Heart right ventricle (tissue), 16 donors: ENCODE results near the gene ZFP64. TPM values are rescaled to one million over a fixed set of nuclear protein-coding genes. Genes with fewer than 3 reads are reported as not detected.

Experiments used
- ATAC-seq, 8 donors: fragments of 200-7000 bp; cut with Tn5 transposase; one replicate each; pipeline ENCODE4 v1.9.1; 2020; ENCODE audit warnings: mild to moderate bottlenecking in 8 of 8, moderate library complexity in 8 of 8, moderate number of reproducible peaks in 1 of 8
- DNase-seq, 2 donors: peaks; one replicate each; pipeline ENCODE4 v3.0.0-alpha.2; 2020
- H3K27ac ChIP-seq, 10 donors: fragments of 200-600 bp; sonication (generic) in 2 of 10; one replicate each; pipeline versions ENCODE4 v1.5.0 to v1.8.0; 2020 to 2022; ENCODE audit warnings: mild to moderate bottlenecking in 3 of 10
- H3K27me3 ChIP-seq, 7 donors: fragments of 200-600 bp; one replicate each; pipeline ENCODE4 v1.8.0; 2021 to 2022; ENCODE audit warnings: mild to moderate bottlenecking in 2 of 7
- H3K36me3 ChIP-seq, 9 donors: fragments of 200-600 bp; sonication (generic) in 1 of 9; one replicate each; pipeline versions ENCODE4 v1.5.0 to v1.8.0; 2020 to 2022; ENCODE audit warnings: mild to moderate bottlenecking in 2 of 9
- H3K4me1 ChIP-seq, 9 donors: fragments of 200-600 bp; sonication (generic) in 1 of 9; one replicate each; pipeline versions ENCODE4 v1.5.0 to v1.8.0; 2020 to 2022; ENCODE audit warnings: mild to moderate bottlenecking in 4 of 9
- H3K4me3 ChIP-seq, 10 donors: fragments of 200-600 bp; sonication (generic) in 2 of 10; one replicate each; pipeline versions ENCODE4 v1.5.0 to v1.8.0; 2020 to 2022; ENCODE audit warnings: mild to moderate bottlenecking in 7 of 10, moderate library complexity in 2 of 10
- H3K9me3 ChIP-seq, 11 donors: fragments of 200-600 bp in 10 of 11; sonication (generic) in 2 of 11; one replicate each; pipeline versions ENCODE4 v1.5.0 to v1.8.0; 2013 to 2022; ENCODE audit warnings: mild to moderate bottlenecking in 2 of 11, control low read depth in 1 of 11, moderate library complexity in 1 of 11
- CTCF ChIP-seq, 9 donors: fragments of 200-600 bp; sonication (generic) in 2 of 9; IDR thresholded peaks; one replicate each; pipeline versions ENCODE4 v1.5.0 to v1.8.0; 2021 to 2022; ENCODE audit warnings: antibody characterized with exemption in 9 of 9, mild to moderate bottlenecking in 5 of 9, moderate library complexity in 1 of 9
- WGBS, 2 donors: extraction: QIAGEN DNeasy Blood & Tissue Kit; methylation state at CpG; one replicate each; pipeline ENCODE4 v1.1.7; 2013; ENCODE audit warnings: inconsistent platforms in 1 of 2; 5-methylcytosine and 5-hydroxymethylcytosine counted together
- intact Hi-C, 10 donors: fragments of 100-400 bp; cut with DNase I; formaldehyde crosslinking; loops; one replicate each; pipeline versions ENCODE4 v1.11.1 to v1.14.2; 2022
- polyA plus RNA-seq, 2 donors: library from polyadenylated mRNA; stranded (reverse); fragments of 200-250 nt; gene quantifications; one replicate each; pipeline ENCODE4 v1.2.3, GENCODE V29; 2013
- total RNA-seq, 10 donors: library from RNA; stranded (reverse); fragmentation: NEBNext Ultra II Directional in 3 of 10; extraction: Animal tissue kit (Norgen Biotek cat#: 25700) in 3 of 10; gene quantifications; one replicate each; pipeline versions ENCODE4 v1.2.1 to v1.2.4, GENCODE V29; 2021 to 2023
- donor health status: Arrhythmogenic right ventricular cardiomyopathy.
- donor health status: ischemic (EF 13 %, LVEDD 7.1; RV severe dilation, severe dysfunction).
- donor health status: healthy with polysubstance abuse.
- donor health status: DM: no; HTN: yes; CAD: no.
- donor health status: DM: no; HTN: no; CAD: no.
- donor health status: ischemic (EF 25% LVEDD 6.9; RV normal size, moderate dysfunction).
- donor health status: ischemic (EF 25% LVEDD 5.7; RV mildly dilated, moderate dysfunction).
- donor health status: healthy.
- donor health status: DM: yes; HTN: yes; CAD: no.
- donor health status: Ischemic cardiomyopathy.
- donor health status: ischemic (EF 35%, LVEDD 5.7; RV mildly dilated, moderate dysfunction).
- donor health status: nonischemic (EF 11% LVEDD 7.7; RV severe dilation, severe dysfunction).
- donor health status: DM: yes; HTN: yes; CAD: no.
- donor health status: PGD.
- donor health status: ischemic (EF 29% LVEDD 5.4; RV normal size, mild dysfunction).
- donor health status: nonischemic (EF 23%, LVEDD 6.1; RV moderate dilation, normal function).

ZFP64 gene
- total and polyA plus RNA-seq, 12 donors, result 2.0 to 10.6 (median 8.0) TPM

- no peak overlapping the region for H3K27ac ChIP-seq
- peaks cover 0 to 28% (median 5%) of the 10 kb centered on the region in 11 donors for H3K9me3 ChIP-seq
- H3K4me1 ChIP-seq, result no peaks in the 10 kb centered on the region
- DNase-seq (no peak), ATAC-seq (no peak)
- no peaks in the 10 kb centered on the region for H3K36me3 ChIP-seq
- no peak overlapping the region for H3K4me3 ChIP-seq
- peaks cover 0 to 6% (median 0%) of the 10 kb centered on the region in 7 donors for H3K27me3 ChIP-seq
- 24 to 27% methylated on average over 4 of the region's 4 CpGs for WGBS, 2 donors
- TF ChIP-seq CTCF (IDR thresholded peaks at IDR 0.05), result no peak
- intact Hi-C loops, result no loop called here
Measured at GRCh38 chr20:52209154-52209571, 17.6 kb upstream of the ZFP64 start.

GRCh38 chr20:52207020-52207810 lies 15.6 kb upstream of the ZFP64 start:
- no peak for ATAC-seq
- intact Hi-C loops, result no loop called here
- 91 to 94% methylated on average over 3 of the region's 3 CpGs for WGBS, 2 donors
- Histone ChIP-seq H3K27ac (no peak overlapping the region), H3K9me3 (peaks cover 0 to 19% (median 0%) of the 10 kb centered on the region in 11 donors), H3K4me3 (no peak overlapping the region), H3K4me1 (no peaks in the 10 kb centered on the region), H3K27me3 (peaks cover 0 to 6% (median 0%) of the 10 kb centered on the region in 7 donors), H3K36me3 (no peaks in the 10 kb centered on the region)
- TF ChIP-seq CTCF (IDR thresholded peaks at IDR 0.05), result no peak
- DNase-seq, result no peak

GRCh38 chr20:52204136-52204535 lies 12.6 kb upstream of the ZFP64 start:
- Histone ChIP-seq H3K27me3 (peaks cover 0 to 6% (median 0%) of the 10 kb centered on the region in 7 donors), H3K4me3 (no peak overlapping the region), H3K27ac (no peak overlapping the region), H3K9me3 (peaks cover 0 to 2% (median 0%) of the 10 kb centered on the region in 11 donors), H3K36me3 (no peaks in the 10 kb centered on the region), H3K4me1 (no peaks in the 10 kb centered on the region)
- intact Hi-C loops, result no loop called here
- no peak for TF ChIP-seq CTCF (IDR thresholded peaks at IDR 0.05)
- DNase-seq (no peak), ATAC-seq (no peak)
- WGBS, 2 donors, result 94 to 95% methylated on average over 5 of the region's 5 CpGs

- Histone ChIP-seq H3K27ac (no peak overlapping the region), H3K4me1 (no peaks in the 10 kb centered on the region), H3K27me3 (no peaks in the 10 kb centered on the region), H3K4me3 (no peak overlapping the region), H3K36me3 (no peaks in the 10 kb centered on the region), H3K9me3 (peaks cover 0 to 2% (median 0%) of the 10 kb centered on the region in 11 donors)
- DNase-seq (no peak), ATAC-seq (no peak)
- no peak for TF ChIP-seq CTCF (IDR thresholded peaks at IDR 0.05)
- WGBS, 2 donors, result 99% methylated on average over 2 of the region's 2 CpGs
- intact Hi-C loops, result no loop called here
Measured at GRCh38 chr20:52201395-52201794, 9.8 kb upstream of the ZFP64 start.
